NCI-H128 (cell line): ENCODE measurements around the gene UNC119B.

Experiments used
- DNase-seq: peaks from one replicate; lab custom pipeline; 2025; ENCODE audit not compliant: unreplicated experiment; lab: John Stamatoyannopoulos, UW

Gene UNC119B

DNA sequence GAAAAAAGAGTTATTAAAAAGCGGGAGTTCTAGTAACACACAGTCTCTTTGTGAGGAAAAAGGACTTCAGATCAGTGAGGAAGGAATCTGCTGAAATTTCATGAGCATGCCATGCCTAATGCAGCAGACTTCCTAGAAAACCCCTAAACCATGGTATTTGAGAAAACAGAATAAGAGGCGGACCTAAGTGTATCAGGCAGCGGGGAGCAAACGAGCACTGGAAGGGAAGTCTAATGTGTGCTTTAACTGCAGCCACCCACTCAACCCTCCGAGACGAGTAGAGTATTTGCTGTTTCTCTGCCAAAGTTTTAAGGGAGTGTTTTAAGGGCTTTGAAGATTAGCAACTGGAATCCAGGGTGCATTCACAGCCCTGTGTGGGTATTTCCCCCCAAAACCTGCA is 51.8 kb downstream of the UNC119B start:
- DNase-seq = no peak

DNA sequence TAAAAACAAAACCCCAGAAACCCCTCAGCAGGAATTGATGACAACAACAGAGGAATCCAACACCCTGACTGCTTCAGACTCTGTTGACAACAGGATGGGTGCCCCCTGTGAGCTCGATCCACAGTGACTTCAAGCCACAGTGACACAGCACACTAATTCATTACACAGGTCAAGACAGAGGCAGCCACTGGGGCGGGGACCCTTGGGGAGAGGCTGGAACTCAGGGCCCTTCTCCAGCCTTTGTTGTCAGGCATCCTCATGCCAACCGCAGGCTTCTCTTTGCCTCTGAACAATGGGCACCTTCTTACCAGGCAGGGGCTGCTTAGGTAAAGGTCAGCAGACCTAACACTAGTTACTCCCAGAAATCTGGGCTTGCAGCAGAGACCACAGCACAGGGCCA is 53.0 kb downstream of the UNC119B start:
- no peak for DNase-seq

DNA sequence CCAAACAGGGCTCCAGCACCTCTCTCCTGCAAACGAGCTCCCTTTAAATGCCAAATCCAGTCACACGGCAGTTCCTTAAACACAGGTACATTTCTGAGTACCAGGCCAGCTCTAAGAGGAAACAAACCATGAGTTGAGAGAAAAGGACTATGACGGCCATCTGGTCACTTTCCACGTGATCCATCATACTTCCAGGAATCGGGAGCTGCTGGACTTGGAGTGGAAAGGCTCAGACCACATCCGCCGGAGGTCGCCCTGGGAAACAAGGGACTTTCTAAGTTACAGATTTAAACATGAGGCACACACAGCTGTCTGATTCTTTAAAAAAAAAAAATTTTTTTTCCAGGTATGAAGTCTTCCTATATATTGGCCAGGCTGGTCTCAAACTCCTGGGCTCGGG is 54.6 kb downstream of the UNC119B start:
- DNase-seq = no peak

DNA sequence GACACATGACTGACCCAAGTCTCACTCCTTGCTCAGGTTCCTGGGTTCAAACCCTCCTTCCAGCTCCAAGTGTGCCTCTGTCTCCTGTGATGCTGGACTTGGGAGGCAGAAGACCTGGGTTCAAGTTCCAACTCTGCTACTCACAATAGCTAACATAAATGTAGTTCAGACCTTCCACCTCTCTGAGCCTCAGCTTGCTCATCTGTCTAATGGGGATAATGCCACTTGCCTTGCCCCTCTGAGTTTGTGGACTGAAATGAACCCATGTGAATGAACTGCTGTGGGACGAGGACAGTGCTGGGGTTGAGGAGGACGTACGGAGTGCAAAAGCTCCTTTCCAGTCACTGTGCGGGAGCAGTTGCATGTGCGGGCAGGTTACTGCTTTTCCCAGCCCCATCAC is 56.3 kb downstream of the UNC119B start:
- no peak for DNase-seq

DNA sequence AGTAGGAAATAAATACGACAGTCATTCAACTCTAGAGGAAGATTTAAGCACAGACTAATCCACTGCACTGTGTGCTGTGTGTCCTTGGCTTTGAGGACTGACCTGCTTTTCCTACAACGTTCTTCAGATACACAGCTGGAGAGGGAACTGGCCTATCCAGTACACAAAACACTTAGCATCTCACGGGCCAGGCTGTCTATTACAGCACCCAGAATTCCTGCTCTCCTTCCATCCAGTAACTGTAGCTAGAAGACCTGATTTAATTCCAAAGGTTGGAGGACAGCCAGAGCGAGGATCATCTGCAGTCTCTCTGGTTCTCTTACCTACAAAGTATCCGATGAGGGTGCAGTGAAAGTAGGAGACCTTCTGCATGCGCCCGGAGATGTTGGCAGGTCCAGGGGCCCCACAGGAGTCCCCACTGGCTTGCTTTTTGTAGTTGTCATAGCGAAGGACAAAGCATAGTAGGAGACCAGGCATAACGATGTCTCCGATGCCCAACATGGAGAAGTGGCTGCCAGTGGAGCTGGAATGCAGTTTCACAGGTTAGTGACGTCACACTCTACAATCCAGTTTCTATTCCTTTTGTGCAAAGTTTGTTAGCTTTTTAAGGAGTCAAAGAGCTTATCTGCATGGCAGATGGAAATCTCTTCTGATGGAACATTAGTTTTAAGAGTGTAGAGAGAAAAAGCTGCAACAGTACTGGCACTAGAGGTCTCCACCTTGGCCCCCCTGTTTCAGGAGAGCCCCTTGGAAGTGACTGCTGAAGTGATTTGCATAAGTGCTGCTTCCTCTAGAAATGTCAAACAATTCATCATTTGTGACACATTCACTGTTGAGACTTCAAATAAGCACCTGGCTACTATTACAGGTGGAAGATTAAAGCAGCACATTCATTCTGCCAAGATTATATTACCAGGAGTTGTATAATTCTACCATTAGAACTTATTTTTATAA is 57.1 kb downstream of the UNC119B start:
- no peak for DNase-seq

DNA sequence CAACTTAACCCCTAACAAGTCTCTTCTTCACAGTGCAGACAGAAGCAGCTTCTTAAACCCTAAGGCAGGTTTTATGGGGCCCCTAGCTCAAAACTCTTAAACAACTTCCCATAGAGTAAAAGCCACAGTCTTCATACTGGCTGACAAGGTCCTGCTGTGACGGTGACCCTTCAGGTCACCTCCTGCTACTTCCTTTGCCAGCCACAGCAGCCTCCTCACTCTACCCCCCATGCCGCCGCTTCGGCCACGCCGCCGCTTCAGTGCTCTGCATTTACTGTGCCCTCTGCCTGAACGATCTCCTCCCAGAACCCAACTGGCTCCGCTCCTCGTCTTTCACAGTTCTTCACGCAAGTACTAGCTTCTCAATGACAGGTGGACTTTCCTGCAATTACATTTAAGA is 60.8 kb downstream of the UNC119B start:
- no peak for DNase-seq
